Measurements from ENCODE around the gene LMOD3.

DNA sequence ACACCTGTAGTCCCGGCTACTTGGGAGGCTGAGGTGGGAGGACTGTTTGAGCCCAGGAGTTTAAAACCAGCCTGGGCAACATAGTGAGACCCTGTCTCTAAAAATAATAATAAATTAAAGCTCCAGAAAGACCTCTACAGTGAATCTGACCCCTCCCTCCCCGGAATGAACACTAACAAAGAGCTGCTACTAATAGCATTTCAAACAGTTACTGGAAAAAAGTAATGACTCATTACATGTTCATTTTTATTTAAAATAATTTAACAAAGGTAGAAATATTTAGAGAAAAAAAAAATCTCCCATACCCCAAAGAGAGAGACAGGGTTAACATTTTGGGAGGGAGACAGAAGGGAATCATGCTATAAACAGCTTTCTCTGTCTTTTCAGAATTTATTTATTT is 40.0 kb downstream of the LMOD3 start:
- TF ChIP-seq, protein P1, sequence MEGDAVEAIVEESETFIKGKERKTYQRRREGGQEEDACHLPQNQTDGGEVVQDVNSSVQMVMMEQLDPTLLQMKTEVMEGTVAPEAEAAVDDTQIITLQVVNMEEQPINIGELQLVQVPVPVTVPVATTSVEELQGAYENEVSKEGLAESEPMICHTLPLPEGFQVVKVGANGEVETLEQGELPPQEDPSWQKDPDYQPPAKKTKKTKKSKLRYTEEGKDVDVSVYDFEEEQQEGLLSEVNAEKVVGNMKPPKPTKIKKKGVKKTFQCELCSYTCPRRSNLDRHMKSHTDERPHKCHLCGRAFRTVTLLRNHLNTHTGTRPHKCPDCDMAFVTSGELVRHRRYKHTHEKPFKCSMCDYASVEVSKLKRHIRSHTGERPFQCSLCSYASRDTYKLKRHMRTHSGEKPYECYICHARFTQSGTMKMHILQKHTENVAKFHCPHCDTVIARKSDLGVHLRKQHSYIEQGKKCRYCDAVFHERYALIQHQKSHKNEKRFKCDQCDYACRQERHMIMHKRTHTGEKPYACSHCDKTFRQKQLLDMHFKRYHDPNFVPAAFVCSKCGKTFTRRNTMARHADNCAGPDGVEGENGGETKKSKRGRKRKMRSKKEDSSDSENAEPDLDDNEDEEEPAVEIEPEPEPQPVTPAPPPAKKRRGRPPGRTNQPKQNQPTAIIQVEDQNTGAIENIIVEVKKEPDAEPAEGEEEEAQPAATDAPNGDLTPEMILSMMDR (IDR thresholded peaks at IDR 0.05), result no peak
- TF ChIP-seq POLR2A (IDR thresholded peaks at IDR 0.05), result no peak
